Left lobe of liver (tissue), 2 donors: Measurements from ENCODE around the gene PRIMPOL. TPM values are rescaled to one million over a fixed set of nuclear protein-coding genes. Genes with fewer than 3 reads are reported as not detected.
"Not testable (repeated sequence)": the region's sequence is repeated elsewhere in the genome, so short reads cannot be mapped to it uniquely, and the experiment has no call there.

Experiments
- ATAC-seq: fragments of 200-7000 bp; cut with Tn5 transposase; one replicate; pipeline ENCODE4 v1.9.1; 2020; ENCODE audit warnings: mild to moderate bottlenecking, moderate library complexity
- DNase-seq: peaks from one replicate; pipeline ENCODE4 v3.0.0-alpha.2; 2020; ENCODE audit warnings: low spot score
- total RNA-seq: library from RNA; stranded (reverse); gene quantifications from one replicate; pipeline ENCODE4 v1.2.1, GENCODE V29; 2021
- donor health status: DM: no; HTN: no; CAD: no; lungs with moderate emphysema.
- donor health status: DM: no; HTN: yes; CAD: no.

Gene PRIMPOL, protein sequence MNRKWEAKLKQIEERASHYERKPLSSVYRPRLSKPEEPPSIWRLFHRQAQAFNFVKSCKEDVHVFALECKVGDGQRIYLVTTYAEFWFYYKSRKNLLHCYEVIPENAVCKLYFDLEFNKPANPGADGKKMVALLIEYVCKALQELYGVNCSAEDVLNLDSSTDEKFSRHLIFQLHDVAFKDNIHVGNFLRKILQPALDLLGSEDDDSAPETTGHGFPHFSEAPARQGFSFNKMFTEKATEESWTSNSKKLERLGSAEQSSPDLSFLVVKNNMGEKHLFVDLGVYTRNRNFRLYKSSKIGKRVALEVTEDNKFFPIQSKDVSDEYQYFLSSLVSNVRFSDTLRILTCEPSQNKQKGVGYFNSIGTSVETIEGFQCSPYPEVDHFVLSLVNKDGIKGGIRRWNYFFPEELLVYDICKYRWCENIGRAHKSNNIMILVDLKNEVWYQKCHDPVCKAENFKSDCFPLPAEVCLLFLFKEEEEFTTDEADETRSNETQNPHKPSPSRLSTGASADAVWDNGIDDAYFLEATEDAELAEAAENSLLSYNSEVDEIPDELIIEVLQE
- total RNA-seq, result 5.9 TPM

DNA sequence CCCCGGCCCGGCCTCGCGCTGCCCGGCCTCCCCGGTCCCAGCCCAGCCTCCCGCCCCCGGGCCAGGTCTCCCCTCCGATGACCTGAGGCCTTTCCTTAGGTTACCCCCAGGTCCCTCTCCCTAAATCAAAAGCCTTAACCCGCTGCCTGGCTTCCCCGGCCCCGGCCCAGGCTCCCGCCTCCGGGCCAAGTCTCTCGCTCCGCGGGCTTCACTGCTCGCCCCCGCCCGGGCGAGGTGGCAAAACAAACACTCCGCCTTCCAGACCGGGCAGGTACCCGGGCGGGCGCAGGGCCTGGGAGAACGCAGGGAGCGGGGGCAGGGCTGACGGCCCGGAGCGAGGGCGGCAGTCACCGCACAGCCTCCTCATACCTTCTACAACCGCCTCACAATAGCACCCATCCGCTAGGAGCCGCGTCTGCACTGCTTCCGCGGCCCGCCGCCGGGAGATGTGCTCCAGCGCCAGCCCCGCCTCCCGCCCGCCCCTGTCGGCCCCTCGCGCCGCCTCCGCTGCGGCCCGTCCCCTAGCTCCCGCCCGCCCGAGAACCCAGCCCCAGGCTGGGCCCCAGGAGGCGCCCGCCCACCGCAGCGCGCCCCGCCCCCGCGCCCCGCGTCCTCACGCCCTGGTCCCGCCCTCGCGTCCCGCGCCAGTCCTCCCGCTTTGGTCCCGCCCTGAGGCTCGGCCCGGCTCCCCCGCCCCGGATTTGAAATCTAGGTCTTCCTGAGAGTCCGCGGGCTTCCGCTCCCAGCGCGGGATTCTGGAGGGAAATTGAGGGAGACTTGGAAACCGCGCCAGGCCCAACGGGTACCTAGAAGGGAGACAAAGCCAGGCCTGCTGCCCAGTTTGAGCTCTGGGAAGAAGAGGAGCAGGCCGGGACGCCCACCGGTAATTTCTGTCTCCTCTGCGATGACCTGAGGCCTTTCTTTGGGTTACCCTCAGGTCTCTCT is at the start of gene PRIMPOL, which contains the start of gene CASP3:
Gene PRIMPOL, plus strand, starts transcription at position 713 of the 945 bp plus-strand sequence. CDS start 7,403 bp downstream, outside the sequence.
Gene CASP3, minus strand, starts transcription at position 422 of the 945 bp plus-strand sequence. CDS start 10,994 bp downstream, outside the sequence.
- DNase-seq (peak; percentile 99), ATAC-seq (peak; percentile 91)

DNA sequence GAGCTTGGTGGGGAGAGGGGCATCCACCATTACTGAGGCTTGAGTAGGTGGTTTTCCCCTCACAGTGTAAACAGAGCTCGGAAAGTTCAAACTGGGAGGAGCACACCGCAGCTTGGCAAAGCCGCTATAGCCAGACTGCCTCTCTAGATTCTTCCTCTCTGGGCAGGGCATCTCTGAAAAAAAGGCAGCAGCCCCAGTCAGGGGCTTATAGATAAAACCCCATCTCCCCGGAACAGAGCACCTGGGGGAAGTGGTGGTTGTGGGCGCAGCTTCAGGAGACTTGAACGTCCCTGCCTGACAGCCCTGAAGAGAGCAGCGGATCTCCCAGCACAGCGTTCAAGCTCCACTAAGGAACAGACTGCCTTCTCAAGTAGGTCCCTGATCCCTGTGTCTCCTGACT is 48.6 kb upstream of the PRIMPOL start:
- not testable (repeated sequence) for DNase-seq, ATAC-seq

DNA sequence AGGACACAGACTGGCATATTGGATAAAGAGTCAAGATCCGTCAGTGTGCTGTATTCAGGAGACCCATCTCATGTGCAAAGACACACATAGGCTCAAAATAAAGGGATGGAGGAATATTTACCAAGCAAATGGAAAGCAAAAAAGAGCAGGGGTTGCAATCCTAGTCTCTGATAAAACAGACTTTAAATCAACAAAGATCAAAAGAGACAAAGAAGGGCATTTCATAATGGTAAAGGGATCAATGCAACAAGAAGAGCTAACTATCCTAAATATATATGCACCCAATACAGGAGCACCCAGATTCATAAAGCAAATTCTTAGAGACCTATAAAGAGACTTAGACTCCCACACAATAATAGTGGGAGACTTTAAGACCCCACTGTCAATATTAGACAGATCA is 46.7 kb upstream of the PRIMPOL start:
- not testable (repeated sequence) for DNase-seq, ATAC-seq

DNA sequence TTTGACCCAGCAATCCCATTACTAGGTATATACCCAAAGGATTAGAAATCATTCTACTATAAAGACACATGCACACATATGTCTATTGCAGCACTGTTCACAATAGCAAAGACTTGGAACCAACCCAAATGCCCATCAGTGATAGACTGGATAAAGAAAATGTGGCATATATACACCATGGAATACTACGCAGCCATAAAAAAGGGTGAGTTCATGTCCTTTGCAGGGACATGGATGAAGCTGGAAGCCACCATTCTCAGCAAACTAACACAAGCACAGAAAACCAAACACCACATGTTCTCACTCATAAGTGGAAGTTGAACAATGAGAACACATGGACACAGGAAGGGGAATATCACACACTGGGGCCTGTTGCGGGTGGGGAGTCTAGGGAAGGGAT is 42.1 kb upstream of the PRIMPOL start:
- not testable (repeated sequence) for ATAC-seq, DNase-seq

DNA sequence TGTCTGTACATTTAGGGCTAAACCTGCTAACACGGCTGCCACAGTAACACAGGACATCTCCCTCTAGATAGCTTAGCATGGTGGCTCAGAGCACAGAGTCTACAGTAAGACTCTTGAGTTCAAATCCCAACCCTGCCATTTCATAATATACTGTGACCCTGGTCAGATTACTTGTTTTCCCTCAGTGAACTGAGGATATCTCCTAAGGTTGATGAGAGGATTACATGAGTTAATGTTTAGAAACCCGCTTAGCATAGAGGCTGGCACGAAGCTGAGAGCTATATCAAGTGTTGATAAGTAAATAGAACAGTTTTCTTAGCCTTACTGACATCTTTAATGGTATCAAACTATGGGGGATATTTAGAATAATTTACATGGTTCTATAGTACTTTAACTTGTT is 37.5 kb upstream of the PRIMPOL start:
- no peak for DNase-seq
- ATAC-seq, result no peak

DNA sequence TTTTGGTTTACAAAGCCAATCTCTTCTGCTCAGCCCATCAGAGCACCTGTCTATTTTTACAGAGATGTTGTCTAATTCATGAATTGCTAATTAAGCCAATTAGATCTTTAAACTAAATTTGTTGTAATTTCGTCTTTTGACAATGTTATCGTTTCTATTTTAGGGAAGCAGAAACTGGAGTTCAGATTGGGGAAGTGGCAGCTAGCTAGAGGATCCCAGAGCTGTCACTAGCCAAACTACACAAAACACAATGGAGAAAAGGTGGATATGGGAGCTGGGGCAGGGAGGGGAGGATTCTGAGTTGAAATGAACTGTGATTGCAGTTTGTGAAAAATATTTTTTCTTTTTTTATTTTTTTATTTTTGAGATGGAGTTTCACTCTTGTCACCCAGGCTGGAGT is 36.1 kb upstream of the PRIMPOL start:
- no peak for DNase-seq
- no peak for ATAC-seq

DNA sequence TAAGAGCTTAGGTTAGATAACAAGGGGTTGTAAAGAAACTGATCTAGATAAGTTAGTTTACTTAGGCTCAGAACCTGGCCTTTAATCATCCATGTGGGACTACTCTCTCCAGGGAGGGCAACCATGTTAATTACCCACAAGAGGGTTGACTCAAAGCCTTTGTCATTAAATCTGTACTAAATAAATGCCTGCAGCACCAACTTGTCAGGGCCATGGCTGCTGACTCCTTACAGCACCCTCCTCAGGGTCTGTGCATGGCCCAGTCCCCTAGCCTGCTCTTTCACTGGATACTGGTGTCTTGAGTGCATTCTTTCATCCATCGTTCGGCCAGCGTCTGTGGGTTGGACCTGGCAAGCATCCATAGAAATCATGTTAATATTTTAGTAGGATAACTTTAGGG is 35.0 kb upstream of the PRIMPOL start:
- no peak for ATAC-seq
- no peak for DNase-seq

DNA sequence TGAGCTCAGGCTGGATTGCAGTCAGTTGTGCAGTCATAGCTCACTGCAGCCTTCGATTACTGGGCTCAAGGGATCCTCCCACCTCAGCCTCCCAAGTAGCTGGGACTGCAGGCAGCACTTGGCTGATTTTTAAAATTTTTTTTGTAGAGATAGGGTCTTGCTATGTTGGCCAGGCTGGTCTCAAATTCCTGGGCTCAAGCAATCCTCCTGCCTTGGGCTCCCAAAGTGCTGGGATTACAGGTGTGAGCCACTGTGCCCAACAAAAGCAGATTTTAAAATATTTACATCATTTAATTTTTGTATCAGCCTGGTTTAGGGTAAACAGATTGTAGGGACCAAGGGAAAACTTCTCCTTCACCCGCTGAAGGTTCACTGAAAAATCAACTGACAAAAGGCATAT is 33.4 kb upstream of the PRIMPOL start:
- DNase-seq, result not testable (repeated sequence)

DNA sequence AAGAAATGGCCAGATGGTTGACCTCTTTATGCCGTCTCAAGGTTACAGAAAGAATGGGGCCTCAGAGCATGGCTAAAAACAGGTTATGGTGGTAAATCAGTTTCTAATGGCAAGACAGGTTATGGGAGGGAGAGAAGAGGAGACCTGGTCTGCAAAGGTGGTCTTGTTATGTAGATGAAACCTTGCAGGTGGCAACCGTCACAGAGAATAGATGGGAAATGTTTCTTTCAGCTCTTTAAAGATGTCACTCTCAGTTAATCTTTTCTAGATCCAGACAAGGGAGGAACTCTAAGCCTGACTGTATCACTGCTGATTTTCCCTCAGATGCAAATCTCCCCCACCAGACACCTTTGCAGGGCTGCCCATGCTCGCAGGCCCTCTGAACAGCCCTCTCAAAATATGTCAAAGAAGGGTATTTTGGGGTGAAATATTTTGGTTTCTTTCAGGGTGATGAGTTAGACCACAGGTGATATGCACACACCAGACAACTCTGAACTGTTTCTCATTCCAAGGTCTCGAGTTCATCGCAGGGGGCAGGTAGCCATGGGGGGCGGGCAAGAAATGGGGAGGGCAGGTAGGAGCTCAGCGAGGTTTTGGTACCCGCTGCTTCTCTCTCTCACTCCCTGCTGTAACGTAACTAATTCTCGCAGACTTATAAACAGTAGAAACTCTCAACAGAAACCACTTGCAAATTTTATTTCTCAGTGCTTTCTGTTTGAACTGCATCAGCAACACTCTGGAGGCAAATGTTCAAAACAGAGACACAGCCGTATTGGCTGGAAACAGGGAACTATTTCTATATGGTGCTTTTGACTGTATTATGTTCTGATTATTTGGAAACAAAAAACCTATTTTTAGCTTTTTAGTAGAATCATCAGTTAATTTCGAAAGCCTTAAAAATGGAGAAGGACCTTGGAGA is 32.6 kb upstream of the PRIMPOL start:
- DNase-seq, result no peak
- no peak for ATAC-seq

More for the DNA sequence above, 33.4 kb upstream of the PRIMPOL start:
- not testable (repeated sequence) for ATAC-seq

DNA sequence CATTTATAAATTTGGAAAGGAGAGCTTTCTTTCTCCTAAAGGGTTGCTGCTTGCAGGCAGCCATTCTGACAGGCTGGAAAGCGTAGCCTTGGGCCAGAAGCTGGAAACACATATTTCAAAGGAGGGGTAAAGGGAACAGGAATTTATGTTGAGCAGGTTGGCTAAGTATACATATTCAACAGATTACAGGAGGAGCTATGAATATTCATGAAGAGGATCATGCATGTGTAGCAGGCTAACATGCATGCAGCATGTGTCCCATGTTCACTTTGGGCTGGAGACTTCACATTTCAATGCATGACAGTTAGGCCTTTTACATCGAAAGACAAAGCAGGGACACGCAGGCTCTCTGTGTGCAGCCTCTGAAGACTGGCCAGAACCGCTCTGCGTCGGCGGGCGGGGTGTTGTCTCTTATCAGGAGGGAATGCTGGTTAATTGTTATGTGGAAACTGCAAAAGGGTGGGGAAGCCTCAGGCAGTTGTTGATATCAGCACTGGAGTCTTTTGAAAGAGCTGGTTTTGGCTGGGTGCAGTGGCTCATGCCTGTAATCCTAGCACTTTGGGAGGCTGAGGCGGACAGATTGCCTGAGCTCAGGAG is 31.8 kb upstream of the PRIMPOL start:
- ATAC-seq, result no peak
- no peak for DNase-seq

DNA sequence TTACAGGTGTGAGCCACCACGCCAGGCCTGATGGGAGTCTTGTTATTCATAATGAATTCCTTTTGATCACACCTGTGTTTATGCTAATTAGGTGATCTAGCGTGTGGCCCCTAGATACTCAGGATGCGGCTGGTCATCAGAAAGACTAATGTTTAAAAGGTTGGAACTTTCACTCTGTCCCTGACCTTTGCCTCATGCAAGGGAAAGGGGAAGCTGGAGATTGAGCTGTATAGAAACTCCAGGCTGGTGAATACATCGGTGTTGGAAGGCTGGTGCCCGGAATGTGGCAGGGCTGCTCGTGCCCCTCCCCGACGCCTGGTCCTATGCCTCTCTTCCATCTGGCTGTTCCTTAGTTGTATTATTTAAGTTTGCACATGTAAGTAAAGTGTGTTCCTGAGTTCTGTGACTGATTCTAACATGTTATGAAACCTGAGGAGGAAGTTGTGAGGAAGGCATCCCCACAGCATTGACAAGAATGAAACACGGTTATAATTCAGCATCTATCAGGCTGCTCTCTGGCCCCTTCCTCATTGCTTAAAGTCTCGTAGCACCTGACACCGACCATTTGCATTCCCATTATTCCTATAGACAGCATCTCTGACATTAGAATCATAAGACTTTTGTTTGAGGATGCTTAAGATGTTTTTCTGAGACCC is 29.2 kb upstream of the PRIMPOL start:
- no peak for DNase-seq
- no peak for ATAC-seq

DNA sequence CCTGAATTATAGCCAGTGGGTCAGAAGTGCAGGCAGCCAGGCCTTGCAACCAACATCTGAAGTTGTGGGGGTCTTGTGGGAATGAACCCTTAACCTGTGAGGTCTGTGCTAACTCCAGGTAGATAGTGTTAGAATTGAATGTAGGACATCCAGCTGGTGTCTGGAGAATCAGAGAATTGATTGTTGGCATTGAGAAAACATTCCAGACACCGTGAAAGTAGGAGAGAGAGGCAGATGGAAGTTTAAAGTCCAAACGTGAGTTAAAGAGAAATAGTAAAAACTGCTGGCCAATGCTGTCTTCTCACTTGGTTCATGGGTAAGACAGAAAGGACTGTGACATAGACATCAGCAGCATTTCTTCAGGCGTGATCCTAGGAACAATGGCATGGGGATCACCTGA is 28.0 kb upstream of the PRIMPOL start:
- ATAC-seq (peak; percentile 36), DNase-seq (no peak)

DNA sequence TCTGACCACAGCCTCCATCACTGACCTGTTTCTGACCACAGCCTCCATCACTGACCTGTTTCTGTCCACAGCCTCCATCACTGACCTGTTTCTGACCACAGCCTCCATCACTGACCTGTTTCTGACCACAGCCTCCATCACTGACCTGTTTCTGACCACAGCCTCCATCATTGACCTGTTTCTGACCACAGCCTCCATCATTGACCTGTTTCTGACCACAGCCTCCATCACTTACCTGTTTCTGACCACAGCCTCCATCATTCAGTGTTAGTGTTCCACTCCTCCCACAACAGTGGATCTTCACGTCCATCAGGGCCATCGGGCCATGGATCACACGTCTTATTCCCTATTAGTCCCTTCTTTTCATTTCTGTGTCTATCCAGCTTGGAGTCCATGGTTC is 25.0 kb upstream of the PRIMPOL start:
- DNase-seq, ATAC-seq: not testable (repeated sequence)

DNA sequence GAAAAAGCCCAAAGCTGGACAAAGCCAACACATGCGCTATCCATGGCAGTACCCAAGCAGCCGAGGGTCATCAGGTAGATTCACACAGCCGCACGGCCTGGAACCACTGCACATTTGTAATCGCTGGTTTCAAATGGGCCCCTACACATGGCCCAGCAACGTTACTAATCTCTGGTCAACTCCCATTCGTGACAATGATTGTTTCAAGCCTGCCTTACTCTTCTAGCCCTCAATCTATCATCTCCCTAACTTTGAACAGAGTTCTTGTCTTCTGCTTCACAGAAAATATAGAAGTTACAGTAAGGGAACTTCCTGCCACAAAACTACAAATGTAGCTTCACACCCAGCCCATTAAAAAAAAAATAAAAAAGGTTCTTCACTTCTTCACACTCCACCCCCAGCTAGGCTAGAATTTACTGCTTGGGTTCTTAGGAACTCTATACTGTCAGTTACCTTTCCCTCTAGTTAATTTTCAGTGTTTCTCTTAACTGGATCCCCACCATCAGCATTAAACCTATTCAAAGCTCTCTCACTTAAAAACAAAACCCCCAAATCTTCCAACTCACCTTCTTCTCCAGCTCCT is 24.5 kb upstream of the PRIMPOL start:
- ATAC-seq (peak; percentile 43), DNase-seq (no peak)

DNA sequence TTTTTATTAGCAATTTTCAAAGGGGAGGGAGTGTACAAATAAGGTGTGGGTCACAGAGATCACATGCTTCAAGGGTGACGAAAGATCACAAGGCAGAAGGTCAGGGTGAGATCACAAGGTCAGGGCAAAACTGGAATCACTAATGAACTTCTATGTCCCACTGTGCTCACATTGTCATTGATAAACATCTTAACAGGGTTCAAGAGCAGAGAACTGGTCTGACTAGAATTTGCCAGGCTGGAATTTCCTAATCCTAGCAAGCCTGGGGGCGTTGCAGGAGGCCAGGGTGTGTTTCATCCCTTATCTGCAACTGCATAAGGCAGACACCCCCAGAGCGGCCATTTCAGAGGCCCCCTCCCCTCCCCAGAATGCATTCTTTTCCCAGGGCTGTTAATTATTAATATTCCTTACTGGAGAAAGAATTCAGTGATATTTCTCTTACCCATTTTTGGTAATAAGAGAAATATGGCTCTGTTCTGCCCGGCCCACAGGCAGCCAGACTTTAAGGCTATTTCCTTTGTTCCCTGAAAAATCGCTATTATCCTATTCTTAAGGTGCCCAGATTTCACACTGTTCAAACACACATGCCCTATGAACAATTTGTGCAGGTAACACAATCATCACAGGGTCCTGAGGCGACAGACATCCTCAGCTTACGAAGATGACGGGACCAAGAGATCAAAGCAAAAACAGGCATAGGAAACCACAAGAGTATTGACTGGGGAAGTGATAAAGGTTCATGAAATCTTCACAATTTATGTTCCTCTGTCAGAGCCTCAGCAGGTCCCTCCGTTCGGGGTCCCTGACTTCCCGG is 23.5 kb upstream of the PRIMPOL start:
- ATAC-seq, DNase-seq: not testable (repeated sequence)

DNA sequence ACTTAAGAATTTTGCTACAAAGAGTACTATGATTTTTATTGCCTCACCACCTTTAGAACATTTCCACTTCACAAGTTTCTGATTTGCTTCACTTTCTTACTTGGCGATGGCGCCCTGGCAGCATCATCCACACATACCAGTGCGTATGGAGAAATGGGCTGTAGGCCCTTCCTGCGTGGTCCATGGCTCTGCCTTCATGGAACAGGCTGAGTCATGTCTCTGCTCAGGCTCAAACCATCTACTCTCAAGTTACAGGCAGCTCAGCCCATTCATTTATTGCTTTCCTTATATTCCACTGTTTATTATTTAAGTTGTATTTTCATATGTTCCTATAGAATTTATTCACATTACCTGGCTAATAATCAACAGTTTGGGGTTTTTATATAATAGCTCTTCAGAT is 21.4 kb upstream of the PRIMPOL start:
- DNase-seq, result no peak
- no peak for ATAC-seq

DNA sequence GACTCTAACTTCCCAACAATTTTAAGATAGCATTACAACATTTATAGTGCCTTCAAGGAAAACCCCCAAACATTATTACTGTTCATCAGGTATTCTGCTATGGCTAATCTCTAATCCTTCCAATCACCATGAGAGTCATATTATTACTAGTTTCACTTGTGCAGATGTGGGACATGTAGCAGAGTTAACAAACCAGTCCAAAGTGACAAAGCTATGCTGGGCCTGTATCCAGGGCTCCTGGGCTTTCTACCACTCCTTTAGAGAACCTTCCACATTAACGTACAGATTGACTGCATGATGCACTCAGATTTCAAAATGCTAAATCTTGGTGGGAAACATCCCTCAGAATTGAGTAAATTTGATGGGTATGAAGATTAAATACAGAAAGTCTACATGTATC is 16.7 kb upstream of the PRIMPOL start:
- no peak for DNase-seq
- peak; percentile 74 for ATAC-seq

DNA sequence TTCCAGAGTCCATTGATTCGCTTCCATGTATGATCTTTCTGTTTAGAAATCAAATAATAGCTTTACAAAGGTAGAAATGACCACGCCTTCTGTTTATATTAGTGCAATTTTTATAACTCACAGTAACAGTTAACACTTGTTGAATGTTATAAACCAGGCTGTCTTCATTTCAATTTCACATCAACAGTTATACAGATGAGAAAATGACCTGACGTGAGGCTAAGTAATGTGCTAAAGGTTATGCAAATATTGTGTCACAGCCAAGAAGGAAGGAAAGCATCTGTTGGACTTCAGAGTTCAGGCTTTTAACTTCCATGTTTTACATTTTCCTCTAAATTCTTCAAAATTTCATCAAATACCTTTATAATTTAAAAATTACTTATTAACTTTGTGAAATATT is 14.2 kb upstream of the PRIMPOL start:
- no peak for DNase-seq
- ATAC-seq, result peak; percentile 82
